Dendritic cell treated with granulocyte-macrophage colony-stimulating factor and Interleukin-4, amounts not matched to agents 40 ng/mL and 50 ng/mL, for 4 days (primary cell): ENCODE data around the gene C2orf72.

Experiments used
- H3K27ac Mint-ChIP-seq: one replicate; pipeline ENCODE4 v1.8.0; 2022; ENCODE audit warnings: mild to moderate bottlenecking, mixed read lengths
- H3K27me3 Mint-ChIP-seq: one replicate; pipeline ENCODE4 v1.8.0; 2022; ENCODE audit warnings: mild to moderate bottlenecking, mixed read lengths
- H3K36me3 Mint-ChIP-seq: one replicate; pipeline ENCODE4 v1.8.0; 2022; ENCODE audit warnings: low read depth, mixed read lengths
- H3K4me1 Mint-ChIP-seq: one replicate; pipeline ENCODE4 v1.8.0; 2022; ENCODE audit warnings: low read depth, mixed read lengths
- H3K4me3 Mint-ChIP-seq: one replicate; pipeline ENCODE4 v1.8.0; 2022; ENCODE audit warnings: mild to moderate bottlenecking, moderate library complexity, mixed read lengths
- H3K9me3 Mint-ChIP-seq: one replicate; pipeline ENCODE4 v1.8.0; 2022; ENCODE audit warnings: mixed read lengths
- intact Hi-C: fragments of 100-400 bp; cut with micrococcal nuclease; formaldehyde crosslinking; loops from one replicate; pipeline ENCODE4 v1.15.0; 2022

Gene C2orf72

GRCh38 chr2:231028889-231029288 is 8.4 kb upstream of the C2orf72 start:
- no peak overlapping the region for H3K4me3 Mint-ChIP-seq
- H3K27me3 Mint-ChIP-seq: peaks cover 15% of the 10 kb centered on the region
- no peaks in the 10 kb centered on the region for H3K4me1 Mint-ChIP-seq
- no peaks in the 10 kb centered on the region for H3K9me3 Mint-ChIP-seq
- intact Hi-C loops: no loop called here
- H3K27ac Mint-ChIP-seq: no peak overlapping the region
- H3K36me3 Mint-ChIP-seq: no peaks in the 10 kb centered on the region

DNA sequence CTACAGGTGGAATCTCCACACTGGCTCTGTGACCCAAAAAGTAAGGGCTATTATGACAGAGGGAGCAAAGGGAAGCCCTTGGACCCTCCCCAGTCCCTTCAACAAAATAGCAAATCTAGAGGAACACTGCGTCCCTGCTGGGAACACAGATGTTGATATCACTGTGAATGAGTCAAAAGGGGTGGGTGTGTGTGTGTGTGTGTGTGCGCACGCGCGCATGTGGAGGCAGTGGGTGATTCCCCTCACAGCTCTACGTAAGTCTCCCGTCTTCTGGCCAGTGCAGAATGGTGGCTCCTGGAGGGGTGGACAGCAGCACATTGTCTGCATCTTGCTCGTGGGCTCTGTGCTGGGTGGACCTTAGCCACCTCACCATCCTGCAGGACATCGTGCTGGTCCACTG is 7.8 kb upstream of the C2orf72 start:
- Mint-ChIP-seq H3K27ac (no peak overlapping the region), H3K4me1 (peaks cover 3% of the 10 kb centered on the region), H3K4me3 (no peak overlapping the region), H3K27me3 (peaks cover 19% of the 10 kb centered on the region), H3K36me3 (no peaks in the 10 kb centered on the region), H3K9me3 (no peaks in the 10 kb centered on the region)
- intact Hi-C loops: no loop called here

DNA sequence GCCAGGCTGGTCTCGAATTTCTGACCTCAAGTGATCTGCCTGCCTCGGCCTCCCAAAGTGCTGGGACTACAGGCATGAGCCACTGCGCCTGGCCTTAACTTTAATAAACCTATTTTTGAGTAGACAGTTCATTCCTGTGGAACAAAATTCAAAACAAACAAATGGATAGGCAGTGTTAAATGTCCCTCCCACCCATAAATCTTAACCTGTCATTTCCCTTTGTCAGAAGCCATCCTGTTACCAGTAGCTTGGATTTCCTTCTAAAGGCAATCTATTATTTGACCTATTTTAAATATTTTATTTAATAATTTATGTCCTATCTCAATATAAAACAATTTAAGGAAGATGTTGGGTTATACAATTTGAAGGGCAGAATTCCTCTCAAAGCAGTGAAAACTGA is 6.6 kb upstream of the C2orf72 start:
- no peaks in the 10 kb centered on the region for H3K36me3 Mint-ChIP-seq
- peaks cover 5% of the 10 kb centered on the region for H3K4me1 Mint-ChIP-seq
- peaks cover 25% of the 10 kb centered on the region for H3K27me3 Mint-ChIP-seq
- no peaks in the 10 kb centered on the region for H3K9me3 Mint-ChIP-seq
- H3K4me3 Mint-ChIP-seq: no peak overlapping the region
- no peak overlapping the region for H3K27ac Mint-ChIP-seq
- intact Hi-C loops: no loop called here

DNA sequence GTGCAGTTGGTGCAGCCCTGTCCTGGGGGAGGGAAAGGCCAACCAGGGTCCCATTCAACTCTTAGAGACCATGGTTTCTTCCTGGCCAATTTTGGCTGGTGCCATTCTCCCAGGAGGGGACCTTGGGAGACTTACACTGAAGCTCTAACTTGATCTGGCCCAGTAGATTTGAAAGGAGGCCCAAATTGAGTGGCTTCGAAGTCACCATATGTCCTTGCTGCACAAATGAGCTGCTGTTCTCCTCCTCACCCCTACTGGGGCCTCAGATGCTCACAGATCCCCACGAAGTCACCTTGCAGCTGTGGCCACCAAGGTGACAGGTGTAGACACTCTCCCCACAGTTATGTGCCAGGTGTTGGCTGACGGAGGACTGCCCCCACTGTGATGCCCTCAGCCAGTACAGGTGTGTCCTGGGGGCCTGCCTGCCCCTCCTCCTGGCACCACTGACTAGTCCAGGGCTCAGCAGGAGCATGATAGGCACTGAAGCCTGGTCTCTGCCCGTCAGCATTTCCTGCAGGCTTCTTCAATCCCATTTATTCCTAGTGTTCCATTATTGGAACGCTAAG is 4.7 kb upstream of the C2orf72 start:
- H3K27me3 Mint-ChIP-seq: peaks cover 39% of the 10 kb centered on the region
- intact Hi-C loops: no loop called here
- peaks cover 5% of the 10 kb centered on the region for H3K4me1 Mint-ChIP-seq
- H3K9me3 Mint-ChIP-seq: no peaks in the 10 kb centered on the region
- H3K36me3 Mint-ChIP-seq: no peaks in the 10 kb centered on the region
- H3K4me3 Mint-ChIP-seq: no peak overlapping the region
- no peak overlapping the region for H3K27ac Mint-ChIP-seq

GRCh38 chr2:231033147-231034132 is 3.9 kb upstream of the C2orf72 start:
- H3K4me1 Mint-ChIP-seq: peaks cover 10% of the 10 kb centered on the region
- peaks cover 43% of the 10 kb centered on the region for H3K27me3 Mint-ChIP-seq
- no peak overlapping the region for H3K27ac Mint-ChIP-seq
- intact Hi-C loops: no loop called here
- no peaks in the 10 kb centered on the region for H3K9me3 Mint-ChIP-seq
- no peaks in the 10 kb centered on the region for H3K36me3 Mint-ChIP-seq
- no peak overlapping the region for H3K4me3 Mint-ChIP-seq

DNA sequence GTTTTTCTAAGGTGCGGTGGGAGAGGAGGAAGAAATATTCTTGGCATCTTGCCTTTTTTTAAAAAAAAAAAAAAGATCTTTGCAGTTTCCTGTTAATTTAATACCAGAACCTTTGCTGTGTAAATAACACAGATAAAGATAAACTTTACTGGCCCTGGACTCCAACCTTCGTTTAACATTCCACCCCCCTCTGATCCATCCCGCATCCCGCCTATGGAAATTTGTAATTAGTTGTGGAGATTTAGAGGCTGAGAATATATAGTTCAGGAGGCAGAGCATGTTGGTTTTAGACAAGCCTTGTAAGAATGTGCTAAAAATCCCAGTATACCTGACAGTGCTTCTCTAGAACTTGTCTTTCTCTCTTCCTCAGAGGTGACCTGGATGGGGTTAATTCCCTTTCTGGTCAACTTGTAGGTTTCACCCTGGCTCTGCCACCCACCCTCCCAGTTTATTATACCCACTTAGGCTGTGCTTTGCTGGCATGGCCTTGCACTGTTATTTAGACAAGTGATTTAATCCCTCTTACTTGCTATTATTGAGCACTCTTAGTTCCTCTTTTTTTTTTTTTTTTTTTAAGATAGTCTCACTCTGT is 2.9 kb upstream of the C2orf72 start:
- H3K27me3 Mint-ChIP-seq: peaks cover 51% of the 10 kb centered on the region
- no peaks in the 10 kb centered on the region for H3K9me3 Mint-ChIP-seq
- H3K4me1 Mint-ChIP-seq: peaks cover 13% of the 10 kb centered on the region
- H3K27ac Mint-ChIP-seq: no peak overlapping the region
- H3K4me3 Mint-ChIP-seq: no peak overlapping the region
- intact Hi-C loops: no loop called here
- no peaks in the 10 kb centered on the region for H3K36me3 Mint-ChIP-seq

- H3K27me3 Mint-ChIP-seq: peaks cover 65% of the 10 kb centered on the region
- no peaks in the 10 kb centered on the region for H3K36me3 Mint-ChIP-seq
- peaks cover 13% of the 10 kb centered on the region for H3K4me1 Mint-ChIP-seq
- H3K4me3 Mint-ChIP-seq: no peak overlapping the region
- intact Hi-C loops: no loop called here
- H3K9me3 Mint-ChIP-seq: no peaks in the 10 kb centered on the region
- no peak overlapping the region for H3K27ac Mint-ChIP-seq
Observed at GRCh38 chr2:231036131-231036530, 1.2 kb upstream of the C2orf72 start.

DNA sequence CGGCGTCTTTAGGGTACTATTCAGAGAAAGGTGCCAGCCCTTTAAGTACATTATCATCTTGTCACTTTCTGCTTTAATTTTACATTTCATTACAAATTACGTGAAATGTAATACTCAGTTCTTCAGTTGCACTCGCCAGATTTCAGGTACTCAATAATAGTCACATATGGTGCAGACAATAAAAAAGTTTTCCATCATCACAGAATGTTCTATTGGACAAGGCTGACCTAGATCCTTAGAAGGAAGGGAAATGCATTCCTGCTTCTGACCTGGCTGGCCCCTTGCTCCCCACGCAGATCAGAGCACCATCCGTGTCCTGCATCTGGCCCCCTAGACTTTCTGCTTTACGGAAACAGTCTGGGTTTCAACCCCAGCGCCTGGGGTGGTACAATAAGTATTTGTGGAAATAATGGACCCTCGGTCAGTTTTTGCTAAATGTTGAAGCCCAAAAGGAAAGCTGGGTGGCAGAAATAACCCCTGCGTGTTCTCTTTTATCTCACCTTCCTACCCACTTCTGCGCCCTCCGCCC is 681 bp upstream of the C2orf72 start:
- no peak overlapping the region for H3K4me3 Mint-ChIP-seq
- no peaks in the 10 kb centered on the region for H3K9me3 Mint-ChIP-seq
- intact Hi-C loops: no loop called here
- no peaks in the 10 kb centered on the region for H3K36me3 Mint-ChIP-seq
- peaks cover 70% of the 10 kb centered on the region for H3K27me3 Mint-ChIP-seq
- peaks cover 13% of the 10 kb centered on the region for H3K4me1 Mint-ChIP-seq
- no peak overlapping the region for H3K27ac Mint-ChIP-seq

GRCh38 chr2:231037731-231038482 is 584 bp downstream of the C2orf72 start:
- Mint-ChIP-seq H3K27ac (no peak overlapping the region), H3K27me3 (peaks cover 78% of the 10 kb centered on the region), H3K9me3 (no peaks in the 10 kb centered on the region), H3K36me3 (no peaks in the 10 kb centered on the region), H3K4me1 (peaks cover 13% of the 10 kb centered on the region), H3K4me3 (no peak overlapping the region)
- intact Hi-C loops: no loop called here

- Mint-ChIP-seq H3K36me3 (no peaks in the 10 kb centered on the region), H3K27me3 (peaks cover 74% of the 10 kb centered on the region), H3K4me1 (peaks cover 13% of the 10 kb centered on the region), H3K9me3 (no peaks in the 10 kb centered on the region), H3K4me3 (no peak overlapping the region), H3K27ac (no peak overlapping the region)
- intact Hi-C loops: no loop called here
Observed at GRCh38 chr2:231038483-231039293, 1.4 kb downstream of the C2orf72 start.

DNA sequence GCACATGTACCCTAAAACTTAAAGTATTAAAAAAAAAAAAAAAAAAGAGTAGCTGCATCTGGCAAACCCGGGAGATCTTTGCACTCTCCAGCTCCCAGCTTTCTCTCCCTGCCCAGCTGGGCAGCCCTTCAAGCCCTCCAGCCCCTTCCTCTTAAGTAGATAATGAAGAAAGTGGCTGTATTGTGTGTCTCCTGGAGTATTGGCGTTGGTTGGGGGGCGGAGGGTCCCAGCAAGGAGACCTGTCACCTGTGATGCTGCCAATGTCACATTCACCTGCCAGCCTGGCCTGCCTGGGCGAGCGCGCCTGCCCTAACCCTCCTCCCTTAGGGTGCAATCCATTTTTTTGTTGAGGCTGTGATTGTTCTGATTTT is 2.0 kb downstream of the C2orf72 start:
- intact Hi-C loops: no loop called here
- Mint-ChIP-seq H3K4me3 (no peak overlapping the region), H3K36me3 (no peaks in the 10 kb centered on the region)

DNA sequence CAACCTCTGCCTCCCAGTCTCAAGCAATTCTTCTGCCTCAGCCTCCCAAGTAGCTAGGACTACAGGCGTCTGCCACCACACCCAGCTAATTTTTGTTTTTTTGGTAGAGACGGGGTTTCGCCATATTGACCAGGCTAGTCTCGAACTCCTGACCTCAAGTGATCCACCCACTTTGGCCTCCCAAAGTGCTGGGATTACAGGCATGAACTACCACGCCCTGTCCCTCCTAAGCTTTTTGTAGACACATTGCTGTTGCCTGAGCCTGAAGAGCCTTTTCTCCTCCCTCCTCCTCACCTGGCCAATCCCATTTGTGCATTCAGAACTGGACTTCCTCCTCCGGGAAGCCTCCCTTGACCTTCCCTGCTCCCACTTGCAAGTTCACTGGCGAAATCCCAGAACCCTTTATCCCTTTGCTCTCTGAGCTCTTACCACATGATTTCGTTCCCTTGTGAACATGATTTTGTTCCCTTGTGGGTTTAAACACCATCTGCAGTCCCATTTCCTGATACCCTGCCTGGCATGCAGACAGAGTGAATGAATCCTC is 2.6 kb downstream of the C2orf72 start:
- intact Hi-C loops: no loop called here
- H3K9me3 Mint-ChIP-seq: no peaks in the 10 kb centered on the region
- peaks cover 64% of the 10 kb centered on the region for H3K27me3 Mint-ChIP-seq
- H3K4me1 Mint-ChIP-seq: peaks cover 8% of the 10 kb centered on the region
- H3K27ac Mint-ChIP-seq: no peak overlapping the region
- H3K4me3 Mint-ChIP-seq: no peak overlapping the region
- no peaks in the 10 kb centered on the region for H3K36me3 Mint-ChIP-seq

More for the DNA sequence above, 2.0 kb downstream of the C2orf72 start:
- Mint-ChIP-seq H3K4me1 (peaks cover 13% of the 10 kb centered on the region), H3K27ac (no peak overlapping the region), H3K27me3 (peaks cover 70% of the 10 kb centered on the region), H3K9me3 (no peaks in the 10 kb centered on the region)
